GM12878 (cell line): Measurements from ENCODE around the gene HIF3A. TPM values are rescaled to one million over a fixed set of nuclear protein-coding genes. Genes with fewer than 3 reads are reported as not detected.

ENCODE experiments used
- CHD1 ChIP-seq: IDR thresholded peaks from 2 replicates; pipeline ENCODE4 v1.6.1; 2012; ENCODE audit warnings: low read depth, low read length, improper control_type of control experiment
- CHD2 ChIP-seq: IDR thresholded peaks from 2 replicates; pipeline ENCODE4 v1.6.1; 2011; ENCODE audit warnings: low read depth, low read length, improper control_type of control experiment, borderline replicate concordance
- CREM ChIP-seq: IDR thresholded peaks from 2 replicates; pipeline ENCODE4 v1.6.1; 2014; ENCODE audit warnings: antibody characterized with exemption, low read depth
- DPF2 ChIP-seq: fragments of 450-650 bp; IDR thresholded peaks from 2 replicates; pipeline ENCODE4 v1.6.1; 2017; ENCODE audit warnings: mild to moderate bottlenecking
- FOXK2 ChIP-seq: fragments of 450-650 bp; IDR thresholded peaks from 2 replicates; pipeline ENCODE4 v1.6.1; 2017; ENCODE audit warnings: mild to moderate bottlenecking, moderate library complexity
- KDM1A ChIP-seq: fragments of 200-600 bp; sonication (generic); IDR thresholded peaks from 2 replicates; pipeline ENCODE4 v1.6.1; 2016; ENCODE audit warnings: borderline replicate concordance
- MEF2A ChIP-seq: IDR thresholded peaks from 2 replicates; pipeline ENCODE4 v1.6.1; 2011; ENCODE audit warnings: low read depth, mild to moderate bottlenecking, low read length, moderate library complexity; ENCODE audit not compliant: insufficient read depth
- NR2F1 ChIP-seq: fragments of 450-650 bp; conservative IDR thresholded peaks from 2 replicates; pipeline ENCODE4 v1.6.1; 2017; ENCODE audit warnings: mild to moderate bottlenecking
- PAX8 ChIP-seq: fragments of 450-650 bp; IDR thresholded peaks from 2 replicates; pipeline ENCODE4 v1.6.1; 2017; ENCODE audit warnings: mild to moderate bottlenecking, moderate library complexity
- POLR2A ChIP-seq: IDR thresholded peaks from 2 replicates; pipeline ENCODE4 v1.6.1; 2011; ENCODE audit warnings: low read depth, mild to moderate bottlenecking, low read length
- RUNX3 ChIP-seq: IDR thresholded peaks from 2 replicates; pipeline ENCODE4 v1.6.1; 2012; ENCODE audit warnings: low read length, inconsistent platforms
- SMAD5 ChIP-seq: IDR thresholded peaks from 2 replicates; pipeline ENCODE4 v1.6.1; 2016; ENCODE audit warnings: antibody characterized with exemption, low read depth
- SMC3 ChIP-seq: IDR thresholded peaks from 2 replicates; pipeline ENCODE4 v1.6.1; 2011; ENCODE audit warnings: low read length, improper control_type of control experiment, borderline replicate concordance
- SPI1 ChIP-seq: IDR thresholded peaks from 2 replicates; pipeline ENCODE4 v1.6.1; 2011; ENCODE audit warnings: low read depth, mild to moderate bottlenecking, low read length, moderate library complexity, borderline replicate concordance; ENCODE audit not compliant: insufficient read depth
- STAT3 ChIP-seq: IDR thresholded peaks from 2 replicates; pipeline ENCODE4 v1.6.1; 2011; ENCODE audit warnings: low read depth, low read length, improper control_type of control experiment
- TAF1 ChIP-seq: IDR thresholded peaks from 2 replicates; pipeline ENCODE4 v1.6.1; 2011; ENCODE audit warnings: mild to moderate bottlenecking, low read depth, low read length, borderline replicate concordance
- TBL1XR1 ChIP-seq: IDR thresholded peaks from 2 replicates; pipeline ENCODE4 v1.6.1; 2012; ENCODE audit warnings: low read depth, low read length, improper control_type of control experiment
- ZNF384 ChIP-seq: IDR thresholded peaks from 2 replicates; pipeline ENCODE4 v1.6.1; 2012; ENCODE audit warnings: low read depth, mild to moderate bottlenecking, low read length, improper control_type of control experiment, borderline replicate concordance
- polyA plus RNA-seq, 11 experiments: library from polyadenylated mRNA; depleted of rRNA in 4 of 11; unstranded in 6 of 11; stranded (reverse) in 5 of 11; fragments of >200 nt; fragmentation: Nextera tagmentation in 4 of 11; fragmentation: Illumina TruSeq in 1 of 11; extraction: Ambion mirVana in 4 of 11; extraction: Trizol in 1 of 11; gene quantifications; 1 replicate in 1 of 11; 2 replicates in 10 of 11; pipeline versions ENCODE4 v1.2.1 to v1.2.3, GENCODE V29; 2011 to 2016; ENCODE audit warnings: inconsistent platforms in 2 of 11, missing spikeins in 2 of 11, low read depth in 1 of 11
- total RNA-seq, 4 experiments: library from RNA; depleted of rRNA in 3 of 4; stranded (reverse); fragments of >200 nt in 3 of 4; fragmentation: Illumina TruSeq in 1 of 4; extraction: Trizol in 1 of 4; gene quantifications; 2 replicates each; pipeline versions ENCODE4 v1.2.1 to v1.2.3, GENCODE V29; 2013 to 2021
- TF ChIP-seq, protein P1 (sequence below): fragments of 450-650 bp; formaldehyde crosslinking; IDR thresholded peaks from 2 replicates; pipeline ENCODE4 v1.4.0; 2020; ENCODE audit warnings: mild to moderate bottlenecking, moderate library complexity
- TF ChIP-seq, protein P2 (sequence below): fragments of 450-650 bp; conservative IDR thresholded peaks from 2 replicates; pipeline ENCODE4 v1.6.1; 2017; ENCODE audit warnings: mild to moderate bottlenecking, moderate library complexity
- TF ChIP-seq, protein P3 (sequence below): fragments of 150-350 bp; IDR thresholded peaks from 2 replicates; pipeline ENCODE4 v1.6.1; 2014; ENCODE audit warnings: mild to moderate bottlenecking, low read depth, low read length
- TF ChIP-seq, protein P4 (sequence below): fragments of 450-650 bp; IDR thresholded peaks from 2 replicates; pipeline ENCODE4 v1.6.1; 2016; ENCODE audit warnings: mild to moderate bottlenecking

The HIF3A gene
- total and polyA plus RNA-seq, 10 of the 15 experiments (the other 5 are each of a cell fraction or from before 2014, with no cell fraction given), result 0.03 to 0.20 (median 0.06) TPM; not detected in 5

DNA sequence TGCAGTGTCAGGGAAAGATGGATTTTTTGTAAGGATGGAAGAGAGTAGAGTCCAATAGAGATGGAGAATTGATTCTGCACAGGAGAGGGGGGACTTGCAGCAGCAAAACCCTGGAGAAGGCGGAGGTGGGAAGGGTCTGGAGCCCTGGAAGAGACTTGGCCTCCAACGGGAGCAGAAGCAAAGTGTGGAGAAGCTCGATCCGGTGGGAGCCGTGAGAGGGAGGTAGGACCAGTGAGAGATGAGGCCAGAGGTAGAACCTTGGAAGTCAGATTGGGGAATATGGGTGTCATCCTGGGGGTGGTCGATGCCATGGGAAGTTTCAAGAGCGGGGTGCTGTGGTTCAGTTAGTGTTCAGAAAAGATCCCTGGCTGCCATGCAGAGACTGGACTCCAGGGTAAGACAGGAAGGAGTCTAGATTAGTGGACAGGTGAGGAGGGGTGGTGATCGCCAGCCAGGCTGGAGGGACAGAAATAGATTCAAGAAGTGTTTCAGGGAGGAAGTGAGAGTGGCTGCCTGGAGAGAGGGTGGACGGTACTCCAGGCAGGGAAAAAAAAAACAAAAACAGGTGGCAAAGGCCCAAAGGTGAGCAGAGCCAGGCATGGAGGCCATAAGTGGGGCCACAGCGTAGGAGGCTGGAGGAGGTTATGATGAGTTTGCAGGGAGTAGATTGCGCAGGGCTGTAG is 52.6 kb downstream of the HIF3A start (continued):
- TF ChIP-seq, protein P1, sequence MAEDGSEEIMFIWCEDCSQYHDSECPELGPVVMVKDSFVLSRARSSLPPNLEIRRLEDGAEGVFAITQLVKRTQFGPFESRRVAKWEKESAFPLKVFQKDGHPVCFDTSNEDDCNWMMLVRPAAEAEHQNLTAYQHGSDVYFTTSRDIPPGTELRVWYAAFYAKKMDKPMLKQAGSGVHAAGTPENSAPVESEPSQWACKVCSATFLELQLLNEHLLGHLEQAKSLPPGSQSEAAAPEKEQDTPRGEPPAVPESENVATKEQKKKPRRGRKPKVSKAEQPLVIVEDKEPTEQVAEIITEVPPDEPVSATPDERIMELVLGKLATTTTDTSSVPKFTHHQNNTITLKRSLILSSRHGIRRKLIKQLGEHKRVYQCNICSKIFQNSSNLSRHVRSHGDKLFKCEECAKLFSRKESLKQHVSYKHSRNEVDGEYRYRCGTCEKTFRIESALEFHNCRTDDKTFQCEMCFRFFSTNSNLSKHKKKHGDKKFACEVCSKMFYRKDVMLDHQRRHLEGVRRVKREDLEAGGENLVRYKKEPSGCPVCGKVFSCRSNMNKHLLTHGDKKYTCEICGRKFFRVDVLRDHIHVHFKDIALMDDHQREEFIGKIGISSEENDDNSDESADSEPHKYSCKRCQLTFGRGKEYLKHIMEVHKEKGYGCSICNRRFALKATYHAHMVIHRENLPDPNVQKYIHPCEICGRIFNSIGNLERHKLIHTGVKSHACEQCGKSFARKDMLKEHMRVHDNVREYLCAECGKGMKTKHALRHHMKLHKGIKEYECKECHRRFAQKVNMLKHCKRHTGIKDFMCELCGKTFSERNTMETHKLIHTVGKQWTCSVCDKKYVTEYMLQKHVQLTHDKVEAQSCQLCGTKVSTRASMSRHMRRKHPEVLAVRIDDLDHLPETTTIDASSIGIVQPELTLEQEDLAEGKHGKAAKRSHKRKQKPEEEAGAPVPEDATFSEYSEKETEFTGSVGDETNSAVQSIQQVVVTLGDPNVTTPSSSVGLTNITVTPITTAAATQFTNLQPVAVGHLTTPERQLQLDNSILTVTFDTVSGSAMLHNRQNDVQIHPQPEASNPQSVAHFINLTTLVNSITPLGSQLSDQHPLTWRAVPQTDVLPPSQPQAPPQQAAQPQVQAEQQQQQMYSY (CRISPR knock-in tag), result no peak
- TF ChIP-seq CHD1 (no peak), SPI1 (peak; percentile 92), NR2F1 (0 out of 2 replicates have a peak, but pooled peaks have one; percentile 17), TBL1XR1 (no peak), SMC3 (no peak), STAT3 (no peak), MEF2A (peak; percentile 86), RUNX3 (peak; percentile 32; the same call in 1 of the 2 replicates), PAX8 (no peak), SMAD5 (no peak), KDM1A (no peak), DPF2 (no peak), ZNF384 (peak; percentile 78; the same call in 1 of the 2 replicates), CHD2 (no peak), CREM (no peak), TAF1 (no peak), FOXK2 (no peak), POLR2A (no peak)
- TF ChIP-seq, protein P2, sequence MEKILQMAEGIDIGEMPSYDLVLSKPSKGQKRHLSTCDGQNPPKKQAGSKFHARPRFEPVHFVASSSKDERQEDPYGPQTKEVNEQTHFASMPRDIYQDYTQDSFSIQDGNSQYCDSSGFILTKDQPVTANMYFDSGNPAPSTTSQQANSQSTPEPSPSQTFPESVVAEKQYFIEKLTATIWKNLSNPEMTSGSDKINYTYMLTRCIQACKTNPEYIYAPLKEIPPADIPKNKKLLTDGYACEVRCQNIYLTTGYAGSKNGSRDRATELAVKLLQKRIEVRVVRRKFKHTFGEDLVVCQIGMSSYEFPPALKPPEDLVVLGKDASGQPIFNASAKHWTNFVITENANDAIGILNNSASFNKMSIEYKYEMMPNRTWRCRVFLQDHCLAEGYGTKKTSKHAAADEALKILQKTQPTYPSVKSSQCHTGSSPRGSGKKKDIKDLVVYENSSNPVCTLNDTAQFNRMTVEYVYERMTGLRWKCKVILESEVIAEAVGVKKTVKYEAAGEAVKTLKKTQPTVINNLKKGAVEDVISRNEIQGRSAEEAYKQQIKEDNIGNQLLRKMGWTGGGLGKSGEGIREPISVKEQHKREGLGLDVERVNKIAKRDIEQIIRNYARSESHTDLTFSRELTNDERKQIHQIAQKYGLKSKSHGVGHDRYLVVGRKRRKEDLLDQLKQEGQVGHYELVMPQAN, result no peak
- TF ChIP-seq, protein P3, sequence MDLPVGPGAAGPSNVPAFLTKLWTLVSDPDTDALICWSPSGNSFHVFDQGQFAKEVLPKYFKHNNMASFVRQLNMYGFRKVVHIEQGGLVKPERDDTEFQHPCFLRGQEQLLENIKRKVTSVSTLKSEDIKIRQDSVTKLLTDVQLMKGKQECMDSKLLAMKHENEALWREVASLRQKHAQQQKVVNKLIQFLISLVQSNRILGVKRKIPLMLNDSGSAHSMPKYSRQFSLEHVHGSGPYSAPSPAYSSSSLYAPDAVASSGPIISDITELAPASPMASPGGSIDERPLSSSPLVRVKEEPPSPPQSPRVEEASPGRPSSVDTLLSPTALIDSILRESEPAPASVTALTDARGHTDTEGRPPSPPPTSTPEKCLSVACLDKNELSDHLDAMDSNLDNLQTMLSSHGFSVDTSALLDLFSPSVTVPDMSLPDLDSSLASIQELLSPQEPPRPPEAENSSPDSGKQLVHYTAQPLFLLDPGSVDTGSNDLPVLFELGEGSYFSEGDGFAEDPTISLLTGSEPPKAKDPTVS, result no peak
- TF ChIP-seq, protein P4, sequence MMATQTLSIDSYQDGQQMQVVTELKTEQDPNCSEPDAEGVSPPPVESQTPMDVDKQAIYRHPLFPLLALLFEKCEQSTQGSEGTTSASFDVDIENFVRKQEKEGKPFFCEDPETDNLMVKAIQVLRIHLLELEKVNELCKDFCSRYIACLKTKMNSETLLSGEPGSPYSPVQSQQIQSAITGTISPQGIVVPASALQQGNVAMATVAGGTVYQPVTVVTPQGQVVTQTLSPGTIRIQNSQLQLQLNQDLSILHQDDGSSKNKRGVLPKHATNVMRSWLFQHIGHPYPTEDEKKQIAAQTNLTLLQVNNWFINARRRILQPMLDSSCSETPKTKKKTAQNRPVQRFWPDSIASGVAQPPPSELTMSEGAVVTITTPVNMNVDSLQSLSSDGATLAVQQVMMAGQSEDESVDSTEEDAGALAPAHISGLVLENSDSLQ, result no peak
